Astrocyte of the cerebellum (primary cell): ENCODE results near the gene CSGALNACT2.
A peak's percentile ranks its signal among the peaks of the same experiment; 100 is the strongest.
"Not testable (repeated sequence)": the region's sequence is repeated elsewhere in the genome, so short reads cannot be mapped to it uniquely, and the experiment has no call there.

ENCODE experiments used
- DNase-seq: peaks from one replicate; pipeline ENCODE4 v3.0.0-alpha.2; 2011; ENCODE audit warnings: low read depth
- H3K4me3 ChIP-seq: 2 replicates; pipeline ENCODE4 v1.5.1; 2011; ENCODE audit warnings: mild to moderate bottlenecking, low read depth, low read length, moderate library complexity
- in situ Hi-C: cut with HindIII; loops from 2 replicates; pipeline ENCODE4 v1.10.0; 2017; ENCODE audit warnings: low sequenced_read_pairs
- TF ChIP-seq, protein P1 (sequence below): IDR thresholded peaks from 2 replicates; pipeline ENCODE4 v1.5.1; 2012; ENCODE audit warnings: low read length, low read depth, moderate library complexity, mild to moderate bottlenecking; ENCODE audit errors: missing control alignments

CSGALNACT2 gene

GRCh38 chr10:43094085-43094484 lies 44.2 kb upstream of the CSGALNACT2 start:
- TF ChIP-seq, protein P1, sequence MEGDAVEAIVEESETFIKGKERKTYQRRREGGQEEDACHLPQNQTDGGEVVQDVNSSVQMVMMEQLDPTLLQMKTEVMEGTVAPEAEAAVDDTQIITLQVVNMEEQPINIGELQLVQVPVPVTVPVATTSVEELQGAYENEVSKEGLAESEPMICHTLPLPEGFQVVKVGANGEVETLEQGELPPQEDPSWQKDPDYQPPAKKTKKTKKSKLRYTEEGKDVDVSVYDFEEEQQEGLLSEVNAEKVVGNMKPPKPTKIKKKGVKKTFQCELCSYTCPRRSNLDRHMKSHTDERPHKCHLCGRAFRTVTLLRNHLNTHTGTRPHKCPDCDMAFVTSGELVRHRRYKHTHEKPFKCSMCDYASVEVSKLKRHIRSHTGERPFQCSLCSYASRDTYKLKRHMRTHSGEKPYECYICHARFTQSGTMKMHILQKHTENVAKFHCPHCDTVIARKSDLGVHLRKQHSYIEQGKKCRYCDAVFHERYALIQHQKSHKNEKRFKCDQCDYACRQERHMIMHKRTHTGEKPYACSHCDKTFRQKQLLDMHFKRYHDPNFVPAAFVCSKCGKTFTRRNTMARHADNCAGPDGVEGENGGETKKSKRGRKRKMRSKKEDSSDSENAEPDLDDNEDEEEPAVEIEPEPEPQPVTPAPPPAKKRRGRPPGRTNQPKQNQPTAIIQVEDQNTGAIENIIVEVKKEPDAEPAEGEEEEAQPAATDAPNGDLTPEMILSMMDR = no peak
- no peak overlapping the region for H3K4me3 ChIP-seq
- no peak for DNase-seq
- in situ Hi-C loops = no loop called here

DNA sequence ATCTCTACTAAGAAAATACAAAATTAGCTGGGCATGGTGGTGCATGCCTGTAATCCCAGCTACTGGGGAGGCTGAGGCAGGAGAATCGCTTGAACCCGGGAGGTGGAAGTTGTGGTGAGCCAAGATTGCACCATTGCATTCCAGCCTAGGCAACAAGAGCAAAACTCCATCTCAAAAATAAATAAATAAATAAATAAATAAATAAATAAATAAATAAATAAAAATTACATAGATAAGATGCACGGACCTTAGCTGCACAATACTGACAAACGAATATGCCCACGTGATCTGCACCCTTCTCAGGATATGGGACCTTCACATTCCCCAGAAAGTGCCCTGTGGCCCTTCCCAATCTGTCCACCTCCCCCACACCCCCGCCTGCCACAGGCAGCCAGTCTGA lies 38.9 kb upstream of the CSGALNACT2 start:
- DNase-seq, H3K4me3 ChIP-seq, in situ Hi-C loops: not testable (repeated sequence)

GRCh38 chr10:43099928-43100327 lies 38.3 kb upstream of the CSGALNACT2 start:
- TF ChIP-seq, protein P1 = no peak
- no peak overlapping the region for H3K4me3 ChIP-seq
- DNase-seq = no peak
- in situ Hi-C loops = no loop called here

DNA sequence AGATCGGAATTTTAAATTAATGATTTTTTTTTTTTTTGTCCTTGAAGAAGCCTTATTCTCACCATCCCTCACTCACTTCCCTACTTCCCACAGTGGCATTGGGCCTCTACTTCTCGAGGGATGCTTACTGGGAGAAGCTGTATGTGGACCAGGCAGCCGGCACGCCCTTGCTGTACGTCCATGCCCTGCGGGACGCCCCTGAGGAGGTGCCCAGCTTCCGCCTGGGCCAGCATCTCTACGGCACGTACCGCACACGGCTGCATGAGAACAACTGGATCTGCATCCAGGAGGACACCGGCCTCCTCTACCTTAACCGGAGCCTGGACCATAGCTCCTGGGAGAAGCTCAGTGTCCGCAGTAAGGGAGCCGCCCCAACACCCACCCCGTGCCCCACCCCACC lies 37.9 kb upstream of the CSGALNACT2 start:
- no peak overlapping the region for H3K4me3 ChIP-seq
- TF ChIP-seq, protein P1 = no peak
- no peak for DNase-seq
- in situ Hi-C loops = no loop called here

GRCh38 chr10:43102063-43102828 lies 36.0 kb upstream of the CSGALNACT2 start:
- TF ChIP-seq, protein P1 = no peak
- in situ Hi-C loops = no loop called here
- H3K4me3 ChIP-seq = no peak overlapping the region
- DNase-seq = no peak

- DNase-seq = peak; percentile 24
- H3K4me3 ChIP-seq = peak overlapping the region; percentile 49
- TF ChIP-seq, protein P1 = peak; percentile 99
- in situ Hi-C loops = no loop called here
Observed at GRCh38 chr10:43105102-43105955, 32.9 kb upstream of the CSGALNACT2 start.

- TF ChIP-seq, protein P1 = no peak
- DNase-seq = no peak
- no peak overlapping the region for H3K4me3 ChIP-seq
- in situ Hi-C loops = no loop called here
Observed at GRCh38 chr10:43105956-43106229, 32.4 kb upstream of the CSGALNACT2 start.
